ENCODE data around the gene GRAMD1B.
A peak's percentile ranks its signal among the peaks of the same experiment; 100 is the strongest.

Gene GRAMD1B

GRCh38 chr11:123475469-123475868, 45.4 kb downstream of the GRAMD1B start:
- DNase-seq (ENCODE audit: low spot score), result no peak

DNA sequence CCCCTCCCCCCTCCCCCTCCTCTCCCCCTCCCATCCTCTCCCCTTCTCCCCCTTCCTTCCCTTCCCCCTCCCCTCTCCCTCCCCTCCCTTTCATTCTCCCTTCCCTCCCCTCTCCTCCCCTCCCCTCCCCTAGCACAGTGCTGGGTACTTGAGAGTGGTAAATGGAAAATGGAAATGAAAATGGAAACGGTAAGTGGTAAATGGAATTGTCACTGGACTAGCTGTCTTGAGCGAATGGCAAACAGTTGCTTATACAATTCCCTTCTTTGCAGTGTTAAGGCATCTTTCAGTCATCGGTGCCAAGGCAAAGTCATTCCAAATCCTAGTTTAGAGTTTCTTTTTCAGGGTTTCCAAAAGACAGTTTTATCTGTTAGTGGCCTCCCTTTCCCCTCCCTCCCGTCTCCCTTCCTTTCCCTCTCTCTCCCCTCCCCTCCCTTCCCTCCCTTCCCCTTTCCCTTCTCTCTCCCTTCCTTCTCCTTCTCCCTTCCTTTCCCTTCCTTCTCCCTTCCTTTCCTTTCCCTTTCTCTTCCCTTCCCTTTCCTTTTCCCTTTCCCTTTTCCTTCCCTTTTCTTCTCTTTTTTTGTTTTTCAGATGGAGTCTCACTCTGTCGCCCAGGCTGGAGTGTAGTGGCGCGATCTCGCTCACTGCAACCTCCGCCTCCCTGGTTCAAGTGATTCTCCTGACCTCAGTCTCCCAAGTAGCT, 47.3 kb downstream of the GRAMD1B start:
- no peak for DNase-seq (ENCODE audit: low spot score)

DNA sequence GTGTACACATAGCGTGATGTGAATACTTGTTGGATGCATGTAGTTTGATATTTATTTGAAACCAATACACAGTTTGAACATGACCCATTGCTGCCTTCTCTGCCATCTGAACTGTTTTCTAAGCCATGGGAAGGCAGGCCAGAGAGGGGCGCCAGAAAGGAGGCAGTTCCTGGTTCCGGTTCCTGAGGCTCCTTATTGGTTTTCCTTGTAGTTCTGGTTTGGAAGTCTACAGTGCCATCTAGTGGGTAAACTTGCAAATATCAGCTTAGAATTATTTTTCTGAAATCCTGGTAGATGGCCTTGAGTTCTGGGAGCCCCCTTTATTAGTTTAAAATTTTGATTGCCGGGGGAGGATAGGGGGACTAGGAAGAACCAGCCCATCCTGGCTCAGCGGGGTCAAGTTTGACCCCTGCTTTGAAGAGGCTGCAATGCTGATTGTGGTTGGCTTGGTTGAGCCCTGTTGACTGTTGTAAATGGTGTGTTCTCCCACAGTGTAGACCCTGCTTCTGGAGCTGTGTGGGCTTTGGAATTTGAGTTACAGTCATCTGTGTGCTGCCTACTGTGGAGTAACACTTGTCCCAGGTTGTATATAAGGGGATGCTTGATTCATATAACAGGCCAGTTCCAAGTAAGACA, 48.4 kb downstream of the GRAMD1B start:
- peak; percentile 72 for DNase-seq (ENCODE audit: low spot score)

DNA sequence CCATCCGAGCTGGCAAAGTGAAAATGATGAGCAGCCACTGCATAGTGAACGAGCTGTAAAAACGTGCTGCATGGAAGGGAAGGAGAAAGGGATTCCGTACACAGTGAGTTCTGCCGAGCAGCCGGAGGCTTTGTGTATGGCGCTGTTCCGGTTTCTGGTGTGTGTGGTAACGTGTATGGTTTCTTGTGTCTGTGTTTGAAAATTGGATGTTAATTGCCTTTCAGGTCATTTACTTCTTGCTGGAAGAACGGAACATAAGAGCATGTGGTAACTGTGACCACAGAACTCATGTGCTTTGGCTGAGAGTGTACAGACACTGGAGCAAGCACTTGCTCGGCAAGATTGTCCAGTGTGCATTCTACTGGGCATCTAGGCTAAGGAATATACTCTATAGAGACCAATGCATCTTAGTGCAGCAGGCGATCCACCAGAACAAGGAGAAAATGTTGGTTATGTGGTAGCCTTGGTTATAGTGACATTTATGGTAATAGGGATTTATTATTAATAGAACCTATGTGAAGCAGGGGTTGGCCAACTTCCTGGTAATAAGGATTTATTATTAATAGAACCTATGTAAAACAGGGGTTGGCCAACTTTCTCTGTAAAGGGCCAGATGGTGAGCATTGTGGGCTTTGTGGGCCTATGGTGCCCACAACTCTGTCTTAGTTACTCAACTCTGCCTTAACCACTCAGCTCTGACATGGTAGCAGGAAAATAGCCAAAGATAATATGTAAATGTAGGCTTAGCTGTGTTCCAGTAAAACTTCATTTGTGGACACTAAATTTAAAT, 49.2 kb downstream of the GRAMD1B start:
- no peak for DNase-seq (ENCODE audit: low spot score)

- DNase-seq (ENCODE audit: low spot score), result no peak
These were observed 50.3 kb downstream of the GRAMD1B start for GRCh38 chr11:123480290-123480815.

DNA sequence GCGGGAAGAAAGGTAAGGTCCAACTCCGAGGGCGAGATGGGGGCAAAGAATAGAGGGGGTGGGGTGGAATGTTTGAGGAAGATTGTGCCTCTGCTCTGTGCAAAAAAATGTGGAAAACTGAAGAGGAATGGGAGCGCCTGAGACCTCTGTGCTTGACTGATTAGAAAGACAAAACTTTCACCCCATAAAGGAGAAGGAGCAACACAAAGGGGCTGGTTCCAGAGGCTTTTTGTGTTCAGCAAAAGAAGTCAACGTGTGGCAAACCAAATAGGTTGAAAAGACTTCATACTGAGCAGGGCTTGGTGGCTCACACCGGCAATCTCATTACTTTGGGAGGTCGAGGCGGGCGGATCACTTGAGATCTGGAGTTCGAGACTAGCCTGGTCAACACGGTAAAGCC, 50.8 kb downstream of the GRAMD1B start:
- DNase-seq (ENCODE audit: low spot score), result no peak

DNA sequence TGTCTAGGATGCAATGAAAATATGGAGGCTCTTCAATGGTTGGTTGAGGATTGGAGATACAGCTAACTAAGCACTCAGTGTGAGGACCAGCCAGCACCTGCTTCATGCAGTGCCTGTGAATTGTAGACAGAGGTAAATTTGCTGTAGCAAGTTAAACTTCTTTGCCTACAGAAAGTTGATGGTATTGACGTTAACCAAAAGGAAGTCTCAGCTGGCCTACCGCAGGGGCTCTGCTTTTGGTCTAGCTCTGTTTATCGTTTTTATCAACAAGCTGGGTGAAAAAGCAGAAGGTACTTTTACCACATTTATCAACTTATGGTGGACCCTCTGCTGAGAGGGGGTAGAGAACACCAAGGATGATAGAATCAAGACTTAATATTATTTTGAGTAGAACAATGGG, 51.6 kb downstream of the GRAMD1B start:
- DNase-seq (ENCODE audit: low spot score), result no peak

DNA sequence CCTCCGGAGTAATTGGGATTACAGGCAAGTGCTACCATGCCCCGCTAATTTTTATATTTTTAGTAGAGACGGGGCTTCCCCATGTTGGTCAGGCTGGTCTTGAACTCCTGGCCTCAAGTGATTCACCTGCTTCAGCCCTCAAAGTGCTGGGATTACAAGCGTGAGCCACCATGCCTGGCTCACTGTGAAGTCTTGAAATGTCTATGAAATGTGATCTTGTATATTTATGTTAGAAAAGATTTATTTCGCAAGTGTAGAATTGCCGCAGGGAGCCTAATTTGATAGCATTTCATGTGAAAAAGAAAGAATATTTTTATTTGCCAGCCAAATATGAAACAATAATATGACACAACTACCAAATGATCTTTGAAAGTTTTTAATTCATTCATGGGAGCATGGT, 52.1 kb downstream of the GRAMD1B start:
- DNase-seq (ENCODE audit: low spot score), result no peak

DNA sequence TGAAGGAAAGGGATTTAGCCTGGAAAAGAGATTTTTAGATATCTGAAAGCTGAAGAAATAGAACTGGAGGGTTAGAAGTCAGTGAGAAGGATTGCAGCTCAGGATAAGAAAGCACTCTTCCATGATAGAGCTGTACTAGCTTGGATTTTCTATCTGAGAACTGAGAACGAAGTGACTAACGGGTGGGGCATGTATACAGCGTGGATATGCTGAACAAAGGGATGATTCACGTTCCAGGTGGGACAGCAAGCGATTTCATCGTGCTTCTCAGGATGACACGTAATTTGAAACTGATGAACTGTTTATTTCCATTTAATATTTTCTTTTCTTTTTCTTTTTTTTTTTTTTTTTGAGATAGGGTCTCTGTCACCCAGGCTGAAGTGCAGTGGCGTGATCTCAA, 53.0 kb downstream of the GRAMD1B start:
- DNase-seq (ENCODE audit: low spot score), result no peak

- no peak for DNase-seq (ENCODE audit: low spot score)
These were observed 53.4 kb downstream of the GRAMD1B start for GRCh38 chr11:123483466-123483865.

- DNase-seq (ENCODE audit: low spot score), result no peak
These were observed 54.4 kb downstream of the GRAMD1B start for GRCh38 chr11:123484448-123484847.

- DNase-seq (ENCODE audit: low spot score), result peak; percentile 42
These were observed 57.2 kb downstream of the GRAMD1B start for GRCh38 chr11:123487157-123487744.

GRCh38 chr11:123490527-123490926, 60.5 kb downstream of the GRAMD1B start:
- peak; percentile 9 for DNase-seq (ENCODE audit: low spot score)

DNA sequence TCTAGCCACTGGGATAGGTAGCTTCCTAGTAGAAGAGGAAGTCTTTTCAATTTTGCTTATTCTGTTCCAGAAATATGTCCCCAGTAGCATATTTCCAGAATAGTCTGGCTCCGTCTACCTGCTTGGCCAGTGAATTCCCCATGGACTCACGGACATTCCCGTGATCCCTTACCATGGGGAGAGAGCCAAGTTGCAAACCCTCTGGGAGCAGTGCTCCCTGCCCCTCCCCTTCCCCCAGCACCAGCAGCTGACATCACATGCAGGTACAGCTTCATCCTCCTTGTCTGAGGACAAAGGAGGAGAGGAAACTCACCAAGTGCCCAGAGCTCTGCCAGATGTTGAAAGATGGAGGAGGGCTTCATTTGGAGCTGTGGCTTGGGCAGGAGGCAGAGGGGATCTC, 61.2 kb downstream of the GRAMD1B start:
- no peak for DNase-seq (ENCODE audit: low spot score)

- no peak for DNase-seq (ENCODE audit: low spot score)
These were observed 63.4 kb downstream of the GRAMD1B start for GRCh38 chr11:123493349-123494063.

DNA sequence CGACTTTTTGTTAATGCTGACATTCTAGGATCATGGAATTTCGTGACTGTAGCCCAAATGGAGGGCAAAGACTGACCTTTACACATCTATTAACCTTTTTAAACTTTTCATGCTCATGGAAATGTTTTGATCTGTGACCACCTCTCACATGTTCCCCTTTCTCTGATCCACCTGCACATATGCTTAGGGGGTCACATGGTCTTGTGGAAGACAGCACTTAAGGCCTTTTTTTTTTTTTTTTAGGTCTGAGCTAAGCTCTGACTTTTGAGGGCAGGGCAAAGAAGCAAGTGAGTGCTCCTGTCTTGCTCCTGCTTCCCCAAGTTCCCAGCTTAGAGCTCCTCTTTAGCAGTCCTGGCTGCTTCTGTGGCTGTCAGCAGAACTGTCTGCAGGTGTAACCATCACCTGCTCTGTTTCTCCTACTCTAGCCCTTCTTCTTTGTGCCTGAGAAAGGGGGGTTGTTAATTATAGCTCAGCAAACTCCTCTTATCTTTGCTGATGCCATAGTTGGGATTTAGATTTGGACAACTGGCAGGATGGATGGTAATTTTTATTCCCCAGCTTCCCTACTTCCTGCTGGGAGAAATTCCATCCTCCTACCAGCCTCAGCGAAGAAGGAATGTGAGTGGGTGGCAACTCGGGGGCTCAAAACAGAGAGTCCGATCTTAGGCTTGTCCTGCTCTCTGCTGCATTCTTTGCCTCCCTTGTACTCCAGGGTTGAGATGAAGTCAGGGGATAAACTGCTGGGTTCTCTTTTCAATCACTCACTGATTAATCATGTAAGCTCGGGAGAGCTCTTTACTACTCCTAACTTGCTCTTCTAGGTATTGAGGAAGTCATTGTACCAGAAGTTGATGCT, 64.4 kb downstream of the GRAMD1B start:
- no peak for DNase-seq (ENCODE audit: low spot score)

DNA sequence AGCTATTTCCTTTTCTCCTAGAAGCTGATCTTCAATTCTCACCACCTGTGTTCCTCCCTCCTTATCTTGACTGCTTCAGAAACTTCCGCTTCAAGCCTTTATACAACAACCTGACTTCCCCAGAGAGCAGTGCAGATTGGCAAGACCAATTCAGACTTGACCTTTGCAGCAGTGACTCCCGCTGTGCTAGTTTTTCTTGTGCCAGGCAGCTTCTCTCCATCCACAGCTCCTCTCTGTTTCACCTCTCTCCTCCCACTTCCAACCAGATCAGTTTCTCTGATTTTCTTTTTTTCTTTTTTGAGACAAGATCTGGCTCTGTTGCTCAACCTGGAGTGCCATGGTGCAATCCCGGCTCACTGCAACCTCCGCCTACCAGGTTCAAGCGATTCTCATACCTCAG, 74.3 kb downstream of the GRAMD1B start:
- DNase-seq (ENCODE audit: low spot score), result no peak

DNA sequence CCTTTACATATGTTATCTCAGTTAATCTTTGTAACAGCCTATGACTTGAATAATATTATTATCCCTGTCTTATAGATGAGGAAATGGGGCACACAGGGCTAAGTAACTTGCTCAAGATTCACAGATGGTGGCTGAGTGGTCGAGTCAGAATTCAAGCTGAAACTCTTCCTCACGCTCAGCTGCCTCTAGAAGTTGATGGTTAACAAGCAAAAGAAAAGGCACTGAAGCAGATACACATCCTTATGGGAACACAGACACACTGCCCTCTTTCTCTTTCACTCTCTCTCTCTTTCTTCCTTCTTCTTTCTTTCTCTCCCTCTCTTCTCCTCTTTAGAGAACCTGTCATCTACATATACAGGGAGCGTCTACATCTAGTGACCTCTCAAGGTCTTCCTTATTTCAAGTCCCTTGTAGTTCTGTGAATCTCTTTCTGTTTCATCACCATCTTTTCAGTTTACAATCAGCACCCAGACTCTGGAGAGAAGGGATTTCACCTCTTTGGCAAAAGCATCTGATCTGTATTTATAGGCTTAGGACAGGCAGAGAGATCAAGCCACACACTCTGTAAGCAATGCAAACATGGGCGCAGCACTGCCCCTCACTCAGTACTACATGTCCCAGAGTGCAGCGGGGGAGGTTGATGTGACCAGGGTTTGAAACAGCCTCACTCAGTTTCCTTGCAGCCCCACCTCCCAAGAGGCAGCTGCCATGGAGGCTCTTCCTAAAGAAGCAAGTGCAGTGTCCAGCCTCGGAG, 75.7 kb downstream of the GRAMD1B start:
- no peak for DNase-seq (ENCODE audit: low spot score)

DNA sequence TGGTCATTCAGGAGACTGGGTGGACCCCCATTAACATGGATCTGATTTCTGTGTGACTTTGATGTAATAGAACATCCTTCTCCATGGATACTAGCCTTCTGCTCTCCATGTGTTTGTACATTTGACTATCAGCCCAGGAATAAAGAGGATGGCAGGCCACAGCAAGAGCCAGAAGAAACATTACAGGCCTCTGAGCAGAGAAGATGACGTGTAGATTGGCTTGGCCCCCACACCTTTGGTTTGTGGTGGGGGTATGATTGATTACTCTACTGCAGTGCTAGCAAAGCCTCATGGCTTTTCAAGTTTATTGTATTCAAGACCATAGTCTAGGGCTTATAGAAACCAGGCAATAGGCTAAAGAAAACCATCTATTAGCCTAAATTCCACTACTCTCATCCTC, 77.0 kb downstream of the GRAMD1B start:
- no peak for DNase-seq (ENCODE audit: low spot score)
